HG03135 (cell line): Measurements from ENCODE around the gene LTA4H.
A peak's percentile ranks its signal among the peaks of the same experiment; 100 is the strongest.

ENCODE experiments used
- ATAC-seq: cut with Tn5 transposase; IDR thresholded peaks from one replicate; pipeline ENCODE4 v1.9.1; 2021; ENCODE audit warnings: mild to moderate bottlenecking, moderate library complexity; ENCODE audit not compliant: unreplicated experiment

The LTA4H gene

GRCh38 chr12:96060041-96060440 lies 24.7 kb upstream of the LTA4H start:
- ATAC-seq: no peak

- ATAC-seq: no peak
Observed at GRCh38 chr12:96057986-96058553, 22.7 kb upstream of the LTA4H start.

- ATAC-seq: no peak
Observed at GRCh38 chr12:96056646-96057455, 21.5 kb upstream of the LTA4H start.

- no peak for ATAC-seq
Observed at GRCh38 chr12:96054244-96054610, 18.8 kb upstream of the LTA4H start.

GRCh38 chr12:96053476-96054243 lies 18.3 kb upstream of the LTA4H start:
- no peak for ATAC-seq

- no peak for ATAC-seq
Observed at GRCh38 chr12:96051756-96052485, 16.5 kb upstream of the LTA4H start.

GRCh38 chr12:96050139-96050538 lies 14.8 kb upstream of the LTA4H start:
- no peak for ATAC-seq

- ATAC-seq: no peak
Observed at GRCh38 chr12:96049101-96049500, 13.7 kb upstream of the LTA4H start.

GRCh38 chr12:96048393-96048969 lies 13.1 kb upstream of the LTA4H start:
- no peak for ATAC-seq

- ATAC-seq: peak; percentile 81
Observed at GRCh38 chr12:96047229-96048211, 12.1 kb upstream of the LTA4H start.

GRCh38 chr12:96046543-96047228 lies 11.3 kb upstream of the LTA4H start:
- no peak for ATAC-seq

- ATAC-seq: no peak
Observed at GRCh38 chr12:96045566-96045965, 10.2 kb upstream of the LTA4H start.

GRCh38 chr12:96044943-96045290 lies 9.5 kb upstream of the LTA4H start:
- no peak for ATAC-seq

GRCh38 chr12:96044017-96044942 lies 8.9 kb upstream of the LTA4H start:
- no peak for ATAC-seq

- no peak for ATAC-seq
Observed at GRCh38 chr12:96041181-96041580, 5.8 kb upstream of the LTA4H start.

GRCh38 chr12:96040305-96041133 lies 5.1 kb upstream of the LTA4H start:
- ATAC-seq: no peak

- ATAC-seq: no peak
Observed at GRCh38 chr12:96039516-96039915, 4.1 kb upstream of the LTA4H start.
